NCI-H1092 (cell line): ENCODE data around the gene DYSF.
"Not testable (repeated sequence)": the region's sequence is repeated elsewhere in the genome, so short reads cannot be mapped to it uniquely, and the experiment has no call there.

Experiments
- DNase-seq: peaks from one replicate; lab custom pipeline; 2025; lab: John Stamatoyannopoulos, UW

Gene DYSF

GRCh38 chr2:71472019-71472418, 18.7 kb downstream of the DYSF start:
- DNase-seq, result no peak

DNA sequence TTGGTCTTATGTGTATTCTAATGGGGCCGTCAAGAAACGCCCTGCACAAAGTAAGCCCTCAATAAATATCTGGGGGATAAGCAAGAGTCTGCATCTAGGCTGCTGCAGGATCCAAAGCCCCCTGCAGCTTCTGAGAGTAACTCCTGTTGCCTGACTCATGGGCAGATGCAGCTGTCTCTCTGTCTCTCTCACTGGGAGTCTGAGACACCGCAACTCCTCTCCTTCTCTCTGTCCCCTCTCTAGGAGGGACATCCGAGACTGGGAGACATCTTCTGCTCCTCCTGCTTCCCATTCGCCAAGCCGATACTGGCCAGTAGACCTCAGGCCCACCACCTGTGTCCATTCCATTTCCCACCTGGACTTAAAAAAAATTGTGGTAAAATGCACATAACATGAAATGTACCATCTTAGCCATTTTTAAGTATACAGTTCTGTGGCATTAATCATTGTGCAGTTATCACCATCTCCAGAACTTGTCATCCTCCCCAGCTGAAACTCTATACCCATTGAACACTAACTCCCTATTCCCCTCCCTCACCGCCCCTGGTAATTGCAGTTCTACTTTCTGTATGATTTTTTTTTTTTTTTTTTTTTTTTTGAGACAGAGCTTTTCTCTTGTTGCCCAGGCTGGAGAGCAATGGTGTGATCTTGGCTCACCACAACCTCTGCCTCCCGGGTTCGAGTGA, 20.1 kb downstream of the DYSF start:
- DNase-seq, result no peak

DNA sequence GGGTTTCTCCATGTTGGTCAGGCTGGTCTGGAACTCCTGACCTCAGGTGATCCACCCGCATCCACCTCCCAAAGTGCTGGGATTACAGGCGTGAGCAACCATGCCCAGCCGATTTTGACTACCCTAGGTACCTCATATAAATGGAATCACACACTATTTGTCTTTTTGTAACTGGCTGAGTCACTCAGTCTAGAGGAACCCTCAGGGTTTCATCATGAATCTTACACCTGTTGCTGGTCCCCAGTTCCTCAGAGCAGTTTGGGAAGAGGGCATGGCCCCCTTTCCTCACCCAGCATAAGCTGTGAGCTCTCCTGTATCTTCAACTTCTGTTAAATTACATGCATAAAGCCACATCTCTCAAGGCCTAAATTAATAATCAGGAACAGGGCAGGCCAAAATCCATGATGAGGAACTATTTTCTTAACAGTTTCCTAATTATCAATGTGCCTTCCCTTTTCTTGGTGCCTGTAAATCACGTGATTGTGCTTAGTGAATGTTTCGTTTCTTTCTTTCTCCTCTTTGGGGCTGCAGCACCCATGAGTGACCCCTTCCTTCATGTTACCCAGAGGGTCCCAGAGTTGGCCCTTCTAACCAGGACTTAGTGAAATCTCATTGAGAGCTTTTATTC, 20.9 kb downstream of the DYSF start:
- DNase-seq, result no peak

- no peak for DNase-seq
These were observed 21.5 kb downstream of the DYSF start for GRCh38 chr2:71474744-71475397.

- DNase-seq, result no peak
These were observed 23.1 kb downstream of the DYSF start for GRCh38 chr2:71476495-71476894.

DNA sequence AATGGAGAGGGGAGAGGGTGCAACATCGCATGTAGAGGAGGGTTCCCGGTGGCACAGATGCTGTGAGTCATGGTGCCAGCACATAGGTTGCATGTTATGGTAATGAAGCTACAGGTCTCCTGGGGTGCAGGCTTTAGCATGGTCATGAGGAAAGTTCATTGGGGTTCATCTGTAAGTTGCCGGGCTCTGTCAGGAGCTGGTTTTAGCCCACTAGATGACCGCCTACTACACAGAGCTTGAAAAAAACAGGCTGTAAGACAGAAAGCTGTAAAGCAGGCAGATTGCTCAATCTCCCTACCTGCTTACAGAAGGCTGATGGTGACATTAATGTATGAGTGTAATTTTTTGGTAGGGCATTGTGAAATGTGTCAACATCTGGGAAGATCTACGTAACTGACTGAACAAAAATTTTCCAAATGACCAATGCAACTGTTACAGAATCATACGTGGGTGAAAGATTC, 23.9 kb downstream of the DYSF start:
- no peak for DNase-seq

DNA sequence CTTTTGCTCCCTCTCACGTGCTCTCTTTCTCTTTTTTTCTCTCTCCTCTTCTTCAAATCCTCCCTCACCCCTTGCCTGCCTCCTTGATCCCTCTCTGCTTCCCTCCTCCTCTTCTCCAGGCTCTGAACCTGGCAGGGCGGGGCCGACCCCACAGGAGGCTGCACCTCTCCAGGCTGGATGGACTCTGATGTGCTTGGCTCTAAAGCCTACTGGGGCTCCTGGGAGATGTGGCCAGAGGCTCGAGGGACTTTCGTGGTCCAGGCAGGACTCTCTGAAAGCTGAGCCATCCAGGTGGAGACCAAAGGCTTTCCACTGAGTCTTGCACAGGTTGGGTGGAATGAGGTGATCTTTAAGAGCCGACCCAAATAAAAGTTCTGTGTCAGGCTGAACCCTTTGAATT, 25.4 kb downstream of the DYSF start:
- no peak for DNase-seq

DNA sequence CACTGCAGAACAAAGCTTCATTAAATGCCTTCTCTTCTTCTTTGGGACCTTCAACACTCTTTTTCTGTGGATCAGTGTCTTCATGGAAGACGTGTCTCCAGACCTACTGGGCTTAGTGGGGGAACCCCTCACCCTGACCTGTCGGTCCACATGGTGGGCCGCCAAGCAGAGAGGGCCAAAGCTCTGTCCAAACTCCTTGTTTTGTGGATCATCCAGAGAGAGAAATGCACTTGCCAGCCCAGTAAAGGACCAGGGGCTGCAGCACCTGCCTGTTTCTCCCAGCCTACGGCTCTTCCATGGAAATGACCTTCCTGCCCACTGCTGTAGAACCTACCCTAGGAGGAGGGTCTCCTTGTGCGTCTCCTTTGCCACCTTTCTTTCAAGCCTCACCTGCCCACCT, 25.9 kb downstream of the DYSF start:
- no peak for DNase-seq

DNA sequence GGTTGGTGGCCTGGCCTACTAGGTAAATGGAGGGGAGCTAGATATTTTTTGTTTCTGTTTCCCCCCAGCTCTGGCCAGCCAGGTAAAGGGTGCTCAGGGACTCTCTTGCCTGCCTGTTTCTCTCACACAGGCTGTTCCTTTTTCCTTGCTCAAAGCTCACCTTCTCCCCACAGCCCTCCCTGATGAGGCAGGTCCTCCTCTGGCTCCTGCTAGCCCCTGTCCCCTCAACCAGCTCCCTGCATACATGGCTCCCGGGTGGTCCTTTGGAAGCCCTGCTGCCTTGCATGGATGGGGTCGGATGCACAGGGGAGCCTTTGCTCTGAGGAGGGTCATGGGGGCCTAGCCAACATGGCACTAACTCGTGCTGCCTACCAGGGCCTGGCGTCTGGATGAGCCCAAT, 27.8 kb downstream of the DYSF start:
- no peak for DNase-seq

DNA sequence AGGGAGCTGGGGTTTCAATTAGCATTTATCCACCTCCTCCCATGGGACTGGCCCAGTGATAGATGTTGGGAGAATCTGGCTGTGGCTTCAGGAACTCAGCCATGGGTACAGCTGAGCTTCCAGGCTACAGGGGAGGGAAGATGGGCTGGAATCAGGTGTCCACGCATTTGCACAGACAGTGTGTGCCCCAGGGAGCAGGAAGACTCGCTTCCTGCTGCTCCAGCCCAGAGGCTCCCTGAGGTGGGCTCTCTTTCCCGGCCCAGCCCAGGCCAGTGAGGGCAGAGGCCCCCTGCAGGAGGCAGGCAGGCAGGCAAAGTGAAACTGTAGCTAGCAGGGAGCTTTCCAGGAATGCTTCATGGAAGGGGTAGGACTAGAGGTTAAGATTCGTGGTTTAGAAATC, 28.7 kb downstream of the DYSF start:
- DNase-seq, result no peak

DNA sequence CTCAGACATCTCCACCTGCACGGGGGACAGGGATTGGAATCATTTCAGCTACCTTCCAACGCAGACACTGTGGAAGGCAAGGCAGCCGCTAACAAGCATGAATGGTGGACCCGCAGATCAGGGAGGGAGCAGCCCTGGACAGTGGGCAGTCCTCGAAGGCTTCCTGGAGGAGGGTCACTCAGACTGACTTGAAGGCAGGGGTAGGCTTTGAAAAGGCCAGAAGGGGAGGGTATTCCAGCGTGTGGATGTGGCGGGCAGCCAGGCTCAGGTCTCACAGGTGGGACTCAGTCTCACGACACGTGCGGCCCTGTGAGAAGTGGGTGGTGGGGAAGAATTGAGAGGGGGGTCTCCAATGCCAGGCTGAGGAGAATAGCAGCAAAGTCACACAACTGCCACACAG, 29.9 kb downstream of the DYSF start:
- DNase-seq, result no peak

- DNase-seq, result no peak
These were observed 31.0 kb downstream of the DYSF start for GRCh38 chr2:71484354-71484753.

- no peak for DNase-seq
These were observed 33.7 kb downstream of the DYSF start for GRCh38 chr2:71486881-71487640.

GRCh38 chr2:71491551-71491950, 38.2 kb downstream of the DYSF start:
- DNase-seq, result not testable (repeated sequence)

- no peak for DNase-seq
These were observed 38.8 kb downstream of the DYSF start for GRCh38 chr2:71492112-71492511.

GRCh38 chr2:71494091-71494490, 40.7 kb downstream of the DYSF start:
- no peak for DNase-seq

GRCh38 chr2:71494523-71495155, 41.3 kb downstream of the DYSF start:
- DNase-seq, result no peak

DNA sequence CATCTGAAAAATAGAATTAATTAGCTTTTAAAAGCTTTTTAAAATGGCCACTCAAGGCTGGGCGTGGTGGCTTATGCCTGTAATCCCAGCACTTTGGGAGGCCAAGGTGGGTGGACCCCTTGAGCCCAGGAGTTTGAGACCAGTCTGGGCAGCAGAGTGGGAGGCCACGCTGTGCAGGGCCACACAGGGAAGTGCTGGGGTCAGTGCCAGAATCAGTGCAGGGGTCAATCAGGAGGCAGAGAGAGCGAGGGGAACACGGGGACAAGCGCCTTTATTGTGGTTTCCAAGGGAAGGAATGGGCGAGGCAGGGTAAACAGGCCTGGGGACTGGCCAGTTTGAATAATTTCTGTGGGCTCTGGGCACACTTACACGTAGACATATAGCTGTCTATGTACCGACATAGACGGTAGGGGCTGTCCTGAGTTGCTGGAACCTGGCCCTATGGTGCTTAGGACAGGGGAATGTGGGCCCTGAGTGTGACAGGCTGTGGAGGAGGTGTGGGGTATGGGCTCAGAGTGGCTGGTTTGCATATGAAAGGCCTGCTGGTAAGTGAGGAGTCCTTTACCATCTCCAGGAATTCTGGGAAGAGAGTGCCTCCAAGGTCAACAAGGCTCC, 42.9 kb downstream of the DYSF start:
- no peak for DNase-seq

DNA sequence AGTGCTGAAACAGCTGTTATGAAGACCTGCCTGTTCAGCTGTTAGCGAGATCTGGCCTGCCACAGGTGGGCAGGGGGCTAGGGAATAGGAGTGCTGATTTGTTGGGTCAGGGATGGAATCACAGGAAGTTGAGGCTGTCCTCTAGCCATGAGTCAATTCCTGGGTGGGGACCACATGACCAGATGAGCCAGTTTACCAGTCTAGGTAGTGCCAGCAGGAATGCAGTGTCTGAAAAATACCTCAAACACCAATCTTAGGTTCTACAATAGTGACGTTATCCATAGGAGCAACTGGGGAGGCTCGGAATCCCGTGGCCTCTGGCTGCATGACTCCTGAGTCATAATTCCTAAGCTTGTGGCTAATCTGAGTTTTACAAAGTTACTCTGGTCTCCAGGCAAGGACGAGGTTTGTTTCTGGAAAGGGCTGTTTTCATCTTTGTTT, 44.9 kb downstream of the DYSF start:
- no peak for DNase-seq

DNA sequence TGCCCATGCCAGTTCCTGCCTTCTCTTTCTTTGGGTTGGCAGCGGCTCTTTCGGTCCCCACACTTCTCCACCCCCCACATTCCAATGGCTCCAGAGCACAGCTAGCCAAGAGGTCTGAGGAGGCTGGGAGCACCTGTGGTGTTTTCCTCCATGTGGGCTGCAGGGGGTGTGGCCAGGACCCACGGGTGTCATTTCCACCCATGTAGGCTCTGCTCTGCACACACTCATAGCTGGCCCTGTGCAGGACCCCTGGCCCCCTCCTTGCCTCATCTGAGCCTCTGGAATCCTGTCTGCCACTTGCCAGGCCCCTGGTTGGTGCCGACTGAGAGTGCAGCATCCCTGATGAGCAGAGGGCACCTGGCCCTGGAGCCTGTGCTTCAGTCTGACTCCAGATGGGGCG, 46.3 kb downstream of the DYSF start:
- DNase-seq, result no peak

- no peak for DNase-seq
These were observed 47.2 kb downstream of the DYSF start for GRCh38 chr2:71500426-71501079.
